ENCODE measurements around the gene CAMK2G.

Gene CAMK2G

GRCh38 chr10:73862011-73862410 is 12.3 kb downstream of the CAMK2G start:
- no peak for DNase-seq

GRCh38 chr10:73859784-73860491 is 14.4 kb downstream of the CAMK2G start:
- DNase-seq, result no peak

GRCh38 chr10:73859428-73859783 is 14.9 kb downstream of the CAMK2G start:
- no peak for DNase-seq

- no peak for DNase-seq
Observed at GRCh38 chr10:73858750-73859427, 15.5 kb downstream of the CAMK2G start.

GRCh38 chr10:73858013-73858708 is 16.2 kb downstream of the CAMK2G start:
- DNase-seq, result no peak

GRCh38 chr10:73857446-73857845 is 16.9 kb downstream of the CAMK2G start:
- no peak for DNase-seq

GRCh38 chr10:73856261-73856660 is 18.1 kb downstream of the CAMK2G start:
- no peak for DNase-seq

GRCh38 chr10:73855413-73855812 is 18.9 kb downstream of the CAMK2G start:
- no peak for DNase-seq

- DNase-seq, result no peak
Observed at GRCh38 chr10:73854310-73854709, 20.0 kb downstream of the CAMK2G start.

GRCh38 chr10:73853196-73853595 is 21.2 kb downstream of the CAMK2G start:
- no peak for DNase-seq

- DNase-seq, result no peak
Observed at GRCh38 chr10:73850863-73851461, 23.4 kb downstream of the CAMK2G start.

- no peak for DNase-seq
Observed at GRCh38 chr10:73850211-73850610, 24.1 kb downstream of the CAMK2G start.

- DNase-seq, result peak; percentile 84
Observed at GRCh38 chr10:73848821-73849489, 25.4 kb downstream of the CAMK2G start.

- DNase-seq, result no peak
Observed at GRCh38 chr10:73847031-73847430, 27.3 kb downstream of the CAMK2G start.

- no peak for DNase-seq
Observed at GRCh38 chr10:73843261-73843660, 31.1 kb downstream of the CAMK2G start.

GRCh38 chr10:73842349-73842748 is 32.0 kb downstream of the CAMK2G start:
- DNase-seq, result no peak

- no peak for DNase-seq
Observed at GRCh38 chr10:73841526-73842285, 32.6 kb downstream of the CAMK2G start.

- DNase-seq, result no peak
Observed at GRCh38 chr10:73841061-73841421, 33.3 kb downstream of the CAMK2G start.

GRCh38 chr10:73840403-73841060 is 33.8 kb downstream of the CAMK2G start:
- no peak for DNase-seq

- no peak for DNase-seq
Observed at GRCh38 chr10:73840056-73840402, 34.3 kb downstream of the CAMK2G start.

- DNase-seq, result no peak
Observed at GRCh38 chr10:73839276-73839966, 34.9 kb downstream of the CAMK2G start.
